CD4-positive, alpha-beta T cell treated with Interleukin-17A for 4 hours (primary cell): Measurements from ENCODE around the gene MT1A.
A peak's percentile ranks its signal among the peaks of the same experiment; 100 is the strongest.
"Not testable (repeated sequence)": the region's sequence is repeated elsewhere in the genome, so short reads cannot be mapped to it uniquely, and the experiment has no call there.

Experiments used
- DNase-seq: peaks from one replicate; pipeline ENCODE4 v3.0.0-alpha.2; 2020; ENCODE audit warnings: mixed read lengths

MT1A gene

DNA sequence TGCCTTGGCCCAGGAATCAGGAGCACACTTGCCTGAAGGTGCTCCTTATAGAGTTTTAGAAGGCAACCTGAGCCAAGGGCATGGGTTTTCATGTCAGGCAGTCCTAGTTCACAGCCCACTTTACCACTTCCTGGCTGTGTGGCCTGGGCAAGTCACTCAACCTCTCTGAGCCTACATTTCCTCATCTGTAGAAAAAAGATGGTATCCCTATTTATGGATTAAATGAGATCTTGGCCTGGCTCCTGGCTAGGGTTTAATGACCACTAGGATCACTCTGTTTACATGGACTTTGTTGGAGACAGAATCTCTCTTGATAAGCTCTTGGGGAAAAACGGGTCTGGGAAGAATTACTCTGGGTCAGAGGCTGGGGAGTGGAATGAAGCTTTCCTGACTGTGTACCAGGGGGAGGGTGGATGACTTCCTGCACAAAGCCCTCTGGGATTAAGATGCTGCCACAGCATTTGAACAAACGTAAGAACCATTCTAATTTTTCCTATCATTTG is 27.8 kb upstream of the MT1A start:
- no peak for DNase-seq

DNA sequence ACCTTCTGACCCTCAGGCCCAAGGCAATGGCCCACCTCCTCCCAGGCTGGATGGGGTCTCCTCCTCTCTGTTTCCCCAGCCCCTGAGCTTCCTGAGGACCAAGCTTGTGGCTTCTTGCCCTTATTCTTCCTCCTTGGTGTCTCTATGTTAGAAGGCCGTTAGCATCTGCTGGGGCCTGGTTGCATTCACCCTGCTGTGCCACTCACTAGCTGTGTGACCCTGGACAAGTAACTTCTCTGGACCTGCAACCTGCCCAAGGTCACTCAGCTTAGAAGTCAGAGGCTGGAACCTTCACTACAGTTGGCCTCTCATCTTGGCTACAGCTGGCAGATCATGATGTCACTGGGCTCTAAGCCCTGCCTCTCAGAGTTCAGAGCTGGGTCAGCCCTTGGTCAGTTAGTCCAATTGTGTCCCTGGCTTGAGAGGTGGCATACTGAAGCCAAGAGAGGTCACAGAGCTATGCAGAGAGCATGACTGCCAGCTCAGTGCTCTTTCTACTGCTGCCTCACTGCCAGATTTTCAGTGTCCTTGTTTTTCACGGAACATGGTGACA is 27.1 kb upstream of the MT1A start:
- no peak for DNase-seq

DNA sequence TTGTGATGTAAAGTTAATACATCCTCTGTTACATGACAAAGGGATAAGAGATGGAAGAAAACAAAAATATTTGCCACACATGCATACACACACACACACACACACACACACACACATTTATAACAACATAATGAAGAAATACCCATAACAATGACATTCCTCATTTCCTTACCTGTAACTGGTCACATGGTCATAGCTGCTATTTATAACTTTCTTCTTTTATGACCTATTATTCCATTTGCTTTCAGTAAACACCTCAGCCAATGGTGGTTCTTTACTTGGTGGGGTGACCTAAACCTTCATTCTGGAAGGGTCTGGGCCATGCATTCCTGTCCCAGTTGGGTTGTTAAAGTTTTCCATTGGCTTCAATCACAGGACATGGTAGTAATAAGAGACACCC is 24.8 kb upstream of the MT1A start:
- DNase-seq = no peak

DNA sequence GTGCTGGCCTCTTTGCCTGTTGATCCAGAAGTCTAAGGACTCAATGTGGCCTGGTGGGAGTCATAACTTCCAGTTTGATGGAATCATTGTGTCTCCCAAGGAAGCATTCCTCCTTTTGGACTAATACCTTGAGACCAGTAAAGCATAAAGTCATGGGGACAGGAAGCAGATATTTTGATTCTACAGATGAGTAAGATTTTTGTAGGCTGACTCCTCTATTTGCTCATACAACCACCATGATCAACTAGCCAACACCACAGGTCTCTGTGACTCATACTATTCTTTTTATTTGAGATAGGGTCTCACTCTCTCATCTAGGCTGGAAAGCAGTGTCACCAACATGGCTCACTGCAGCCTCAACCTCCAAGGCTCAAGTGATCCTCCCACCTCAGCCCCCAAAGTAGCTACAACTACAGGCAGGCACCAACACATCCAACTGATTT is 23.9 kb upstream of the MT1A start:
- no peak for DNase-seq

DNA sequence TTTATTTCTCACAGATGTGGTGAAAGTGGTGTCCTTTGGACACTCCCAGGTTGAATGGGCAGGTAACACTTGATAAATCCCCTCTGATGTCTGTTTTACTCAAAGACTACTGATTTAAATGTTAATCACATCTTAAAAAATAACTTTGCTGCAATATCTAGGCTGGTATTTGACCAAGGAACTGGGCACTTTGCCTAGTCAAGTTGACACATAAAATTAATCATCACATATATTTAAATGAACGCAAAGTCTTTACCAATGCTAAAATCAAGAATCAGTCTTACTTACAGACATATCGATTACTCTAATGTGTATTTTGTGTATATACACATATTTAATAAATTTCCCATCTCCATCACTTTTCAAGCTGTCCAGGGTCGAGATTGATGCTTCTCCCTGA is 23.1 kb upstream of the MT1A start:
- no peak for DNase-seq

DNA sequence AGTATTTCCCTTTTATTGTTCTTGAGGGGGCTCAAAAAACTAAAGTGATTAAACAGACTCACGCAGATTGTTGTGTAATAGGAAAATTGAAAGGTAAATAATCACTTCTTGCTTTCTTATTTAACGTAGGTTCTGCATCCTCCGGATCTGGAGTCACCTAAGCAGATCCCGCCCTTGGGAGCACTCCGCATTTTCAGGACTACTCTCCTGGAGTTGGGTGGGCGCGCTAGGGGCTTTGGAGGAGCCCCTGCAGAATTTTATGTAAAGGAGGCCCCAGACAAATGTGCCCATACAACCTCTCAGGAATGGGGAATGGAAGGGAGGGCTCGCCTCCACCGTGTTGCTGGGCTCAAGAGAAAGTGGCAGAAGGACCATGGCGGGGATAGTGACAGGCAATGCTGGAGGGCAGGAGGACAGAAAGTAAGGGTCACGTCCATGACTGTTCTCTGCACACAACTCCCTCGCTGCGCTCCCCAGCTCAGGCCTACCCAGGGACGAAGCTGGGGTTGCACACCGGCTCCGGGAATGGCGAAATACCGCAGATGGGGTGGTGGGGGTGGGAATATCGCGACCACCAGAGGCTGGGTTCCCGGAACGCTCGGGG is 21.8 kb upstream of the MT1A start:
- DNase-seq = no peak

DNA sequence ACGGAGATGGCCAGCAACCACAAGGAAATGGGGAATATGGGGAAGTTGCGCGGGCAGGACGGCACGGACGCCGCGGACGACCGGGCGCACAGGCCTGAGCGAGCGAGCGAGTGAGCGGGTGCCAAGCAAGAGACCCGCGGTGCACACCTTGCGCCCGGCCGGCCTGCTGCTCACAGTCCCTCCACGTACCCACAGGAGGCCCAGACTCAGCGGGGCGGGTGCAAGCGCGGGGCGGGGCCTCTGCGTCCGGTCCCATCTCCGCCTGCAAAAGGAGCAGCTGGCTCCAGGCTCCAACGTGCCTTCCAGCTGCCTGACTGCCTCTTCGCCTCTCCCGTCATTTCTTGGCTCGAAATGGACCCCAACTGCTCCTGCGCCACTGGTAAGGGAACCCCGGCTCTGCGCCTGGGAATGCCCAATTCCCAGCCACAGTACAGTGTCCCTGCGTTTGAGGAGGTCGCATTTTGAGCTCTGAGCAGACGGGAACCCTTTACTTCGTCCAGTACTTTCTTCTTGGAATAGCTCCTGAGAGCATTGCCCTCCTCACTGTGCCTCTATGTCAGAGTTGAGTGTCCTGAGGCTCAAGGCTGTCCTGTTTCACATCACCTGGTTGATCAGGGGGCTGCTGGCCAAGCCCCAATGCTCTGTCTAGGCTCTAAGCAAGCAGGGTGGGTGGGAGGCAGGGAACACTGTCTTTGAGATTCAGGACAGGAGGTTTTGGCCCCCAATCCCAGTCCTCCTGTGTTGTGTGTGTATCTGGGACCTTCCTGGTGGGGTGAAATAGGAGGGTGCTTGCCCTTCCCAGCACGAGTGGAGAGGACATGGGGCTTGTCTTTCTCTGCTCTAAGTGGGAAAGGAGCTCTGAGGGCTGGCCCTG is 21.0 kb upstream of the MT1A start:
- DNase-seq = peak; percentile 78

DNA sequence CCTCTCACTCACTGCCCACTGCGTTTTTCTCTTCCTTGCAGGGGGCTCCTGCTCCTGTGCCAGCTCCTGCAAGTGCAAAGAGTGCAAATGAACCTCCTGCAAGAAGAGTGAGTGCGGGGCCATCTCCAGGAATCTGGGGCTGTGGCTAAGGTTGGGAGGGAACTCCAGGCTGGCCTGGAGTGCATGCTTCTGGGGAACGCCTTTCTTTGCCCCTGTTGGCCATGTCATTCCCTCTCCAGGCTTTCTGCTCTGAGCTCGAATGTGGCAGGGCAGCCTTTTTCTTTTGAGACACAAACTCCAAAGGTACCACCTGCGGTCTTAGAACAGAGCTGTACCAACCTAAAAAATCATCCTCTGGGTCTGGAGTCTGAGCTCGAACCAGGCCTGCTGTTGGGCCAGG is 20.3 kb upstream of the MT1A start:
- DNase-seq = no peak

DNA sequence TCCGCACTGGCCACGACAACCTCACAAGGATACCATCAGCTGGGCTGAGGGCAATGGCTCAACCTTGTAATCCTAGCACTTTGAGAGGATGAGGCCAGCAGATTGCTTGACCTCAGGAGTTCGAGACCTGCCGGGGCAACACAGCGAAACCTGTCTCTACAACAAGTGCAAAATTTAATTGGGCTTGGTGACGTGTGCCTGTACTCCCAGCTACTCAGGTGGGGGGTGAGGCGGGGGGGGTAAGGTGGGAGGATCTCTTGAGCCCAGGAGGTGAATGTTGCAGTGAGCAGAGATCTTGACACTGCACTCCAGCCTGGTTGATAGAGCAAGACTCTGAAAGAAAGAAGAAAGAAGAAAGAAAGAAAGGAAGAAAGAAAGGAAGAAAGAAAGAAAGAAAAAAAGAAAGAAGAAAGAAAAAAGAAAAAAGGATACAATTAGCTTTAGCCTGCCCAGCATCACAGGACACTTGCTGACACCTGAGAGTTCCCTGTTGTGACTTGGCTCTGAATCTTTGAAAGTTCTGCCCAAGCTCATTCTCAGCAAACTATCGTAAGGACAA is 18.0 kb upstream of the MT1A start:
- DNase-seq = no peak

DNA sequence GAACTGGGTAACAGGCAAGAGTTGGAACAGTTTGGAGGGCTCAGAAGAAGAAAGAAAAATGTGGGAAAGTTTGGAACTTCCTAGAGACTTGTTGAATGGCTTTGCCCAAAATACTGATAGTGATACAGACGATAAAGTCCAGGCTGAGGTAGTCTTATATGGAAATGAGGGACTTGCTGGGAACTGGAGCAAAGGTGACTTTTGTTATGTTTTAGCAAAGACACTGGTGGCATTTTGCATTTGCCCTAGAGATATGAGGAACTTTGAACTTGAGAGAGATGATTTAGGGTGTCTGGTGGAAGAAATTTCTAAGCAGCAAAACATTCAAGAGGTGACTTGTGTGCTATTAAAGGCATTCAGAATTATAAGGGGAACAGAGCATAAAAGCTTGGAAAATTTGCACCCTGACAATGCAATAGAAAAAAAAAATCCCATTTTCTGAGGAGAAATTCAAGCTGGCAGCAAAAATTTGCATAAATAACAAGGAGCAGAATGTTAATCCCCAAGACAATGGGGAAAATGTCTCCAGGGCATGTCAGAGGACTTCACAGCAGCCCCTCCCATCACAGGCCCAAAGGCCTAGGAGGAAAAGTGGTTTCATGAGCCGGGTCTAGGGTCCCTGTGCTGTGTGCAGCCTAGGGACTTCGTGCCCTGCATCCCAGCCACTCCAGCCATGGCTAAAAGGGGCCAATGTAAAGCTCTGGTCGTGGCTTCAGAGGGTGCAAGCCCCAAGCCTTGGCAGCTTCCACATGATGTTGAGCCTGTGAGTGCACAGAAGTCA is 16.6 kb upstream of the MT1A start:
- not testable (repeated sequence) for DNase-seq

DNA sequence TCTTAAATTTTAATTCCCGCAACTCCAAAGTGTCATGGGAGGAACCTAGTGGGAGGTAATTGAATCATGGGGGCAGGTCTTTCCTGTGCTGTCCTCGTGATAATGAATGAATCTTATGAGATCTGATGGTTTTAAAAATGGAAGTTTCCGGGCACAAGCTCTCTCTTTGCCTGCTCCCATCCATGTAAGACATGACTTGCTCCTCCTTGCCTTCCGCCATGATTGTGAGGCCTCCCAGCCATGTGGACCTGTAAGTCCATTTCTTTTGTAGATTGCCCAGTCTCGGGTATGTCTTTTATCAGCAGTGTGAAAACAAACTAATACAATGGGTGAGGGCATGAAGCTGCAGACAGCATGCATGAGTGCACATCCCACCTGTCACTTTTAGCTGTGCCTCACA is 15.3 kb upstream of the MT1A start:
- not testable (repeated sequence) for DNase-seq

DNA sequence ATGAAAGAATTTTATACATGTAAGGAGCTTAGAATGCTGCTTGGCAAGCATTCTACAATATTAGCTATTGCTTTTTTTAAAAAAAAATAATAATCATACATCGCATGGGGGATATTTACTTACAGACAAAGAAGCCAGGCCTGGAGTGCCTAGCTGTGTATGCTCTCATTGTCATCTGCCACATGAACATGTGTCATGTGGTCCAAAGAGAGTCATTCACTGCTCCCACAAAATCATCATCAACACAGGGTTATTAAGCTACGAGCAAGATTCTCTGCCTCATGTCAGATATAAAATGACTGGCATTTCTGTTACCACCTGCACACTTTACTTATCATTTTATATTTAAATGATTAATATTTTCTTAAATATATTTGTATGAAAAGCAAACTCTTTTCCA is 14.8 kb upstream of the MT1A start:
- no peak for DNase-seq

DNA sequence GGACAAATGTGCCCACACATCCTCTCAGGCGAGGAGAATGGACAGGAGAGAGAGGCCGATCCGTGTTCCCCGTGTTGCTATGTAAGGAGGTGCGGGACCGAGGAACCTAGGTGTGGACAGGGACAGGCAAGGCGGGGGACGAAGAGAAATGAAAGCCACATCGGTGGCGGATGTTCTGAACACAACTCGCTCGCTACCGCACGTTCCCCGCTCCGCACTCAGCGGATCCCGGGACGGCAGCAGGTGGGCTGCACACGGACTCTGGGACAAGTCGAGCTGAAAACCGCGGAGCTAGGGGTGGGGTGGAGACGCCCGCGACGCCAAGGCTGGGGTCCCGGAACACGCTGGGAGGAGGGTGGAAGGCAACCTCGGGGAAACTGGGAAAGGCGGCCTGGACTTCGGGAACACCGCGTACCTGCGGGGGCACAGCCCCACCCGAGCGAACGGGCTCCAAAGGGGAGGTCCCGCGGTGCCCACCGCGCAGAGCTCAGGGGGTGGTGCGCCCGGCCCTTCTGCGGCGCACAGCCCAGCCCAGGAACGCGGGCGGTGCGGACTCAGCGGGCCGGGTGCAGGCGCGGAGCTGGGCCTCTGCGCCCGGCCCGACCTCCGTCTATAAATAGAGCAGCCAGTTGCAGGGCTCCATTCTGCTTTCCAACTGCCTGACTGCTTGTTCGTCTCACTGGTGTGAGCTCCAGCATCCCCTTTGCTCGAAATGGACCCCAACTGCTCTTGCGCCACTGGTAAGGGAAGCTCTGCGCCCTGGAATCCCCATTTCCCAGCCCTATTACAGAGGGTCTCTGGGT is 13.1 kb upstream of the MT1A start, which contains the start of gene MT1E:
MT1E (plus strand) TSS at position 642 of the 803 bp plus-strand sequence; CDS start at position 713, 71 bp downstream.
- peak; percentile 40 for DNase-seq

DNA sequence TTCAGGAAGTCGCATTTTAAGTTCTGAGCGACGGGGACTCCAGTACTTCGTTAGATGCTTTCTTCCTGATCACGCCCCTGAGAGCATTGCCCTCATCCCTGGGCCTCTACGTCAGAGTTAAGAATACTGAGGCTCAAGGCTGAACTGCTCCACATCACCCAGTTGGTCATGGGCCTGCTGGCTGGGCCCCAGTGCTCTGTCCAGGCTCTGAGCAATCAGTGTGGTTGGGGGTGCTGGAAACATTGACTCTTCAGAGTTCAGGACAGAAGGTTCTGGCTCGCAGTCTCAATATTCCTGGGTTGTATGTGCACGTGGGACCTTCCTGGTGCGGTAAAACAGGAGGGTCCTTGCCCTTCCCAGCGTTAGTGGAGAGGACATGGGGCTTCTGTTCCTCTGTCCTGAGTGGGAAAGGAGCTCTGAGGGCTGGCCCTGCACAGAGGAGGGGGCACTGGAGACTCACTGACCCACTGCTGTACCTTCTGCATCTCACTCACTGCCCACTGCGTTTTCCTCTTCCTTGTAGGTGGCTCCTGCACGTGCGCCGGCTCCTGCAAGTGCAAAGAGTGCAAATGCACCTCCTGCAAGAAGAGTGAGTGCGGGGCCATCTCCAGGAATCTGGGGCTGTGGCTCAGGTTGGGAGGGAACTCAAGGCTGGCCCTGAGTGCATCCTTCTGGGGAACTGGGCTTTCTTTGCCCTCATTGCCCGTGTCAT is 12.4 kb upstream of the MT1A start:
- no peak for DNase-seq

DNA sequence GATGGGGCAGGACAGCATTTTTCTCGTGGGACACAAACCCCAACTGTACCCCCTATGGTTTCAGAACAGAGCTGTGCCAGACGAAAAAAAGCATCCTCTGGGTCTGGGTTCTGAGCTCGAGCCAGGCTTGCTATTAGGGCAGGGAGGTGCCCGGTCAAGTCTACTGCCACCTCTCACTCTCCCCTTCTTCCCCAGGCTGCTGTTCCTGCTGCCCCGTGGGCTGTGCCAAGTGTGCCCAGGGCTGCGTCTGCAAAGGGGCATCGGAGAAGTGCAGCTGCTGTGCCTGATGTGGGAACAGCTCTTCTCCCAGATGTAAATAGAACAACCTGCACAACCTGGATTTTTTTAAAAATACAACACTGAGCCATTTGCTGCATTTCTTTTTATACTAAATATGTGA is 11.8 kb upstream of the MT1A start:
- DNase-seq = no peak

DNA sequence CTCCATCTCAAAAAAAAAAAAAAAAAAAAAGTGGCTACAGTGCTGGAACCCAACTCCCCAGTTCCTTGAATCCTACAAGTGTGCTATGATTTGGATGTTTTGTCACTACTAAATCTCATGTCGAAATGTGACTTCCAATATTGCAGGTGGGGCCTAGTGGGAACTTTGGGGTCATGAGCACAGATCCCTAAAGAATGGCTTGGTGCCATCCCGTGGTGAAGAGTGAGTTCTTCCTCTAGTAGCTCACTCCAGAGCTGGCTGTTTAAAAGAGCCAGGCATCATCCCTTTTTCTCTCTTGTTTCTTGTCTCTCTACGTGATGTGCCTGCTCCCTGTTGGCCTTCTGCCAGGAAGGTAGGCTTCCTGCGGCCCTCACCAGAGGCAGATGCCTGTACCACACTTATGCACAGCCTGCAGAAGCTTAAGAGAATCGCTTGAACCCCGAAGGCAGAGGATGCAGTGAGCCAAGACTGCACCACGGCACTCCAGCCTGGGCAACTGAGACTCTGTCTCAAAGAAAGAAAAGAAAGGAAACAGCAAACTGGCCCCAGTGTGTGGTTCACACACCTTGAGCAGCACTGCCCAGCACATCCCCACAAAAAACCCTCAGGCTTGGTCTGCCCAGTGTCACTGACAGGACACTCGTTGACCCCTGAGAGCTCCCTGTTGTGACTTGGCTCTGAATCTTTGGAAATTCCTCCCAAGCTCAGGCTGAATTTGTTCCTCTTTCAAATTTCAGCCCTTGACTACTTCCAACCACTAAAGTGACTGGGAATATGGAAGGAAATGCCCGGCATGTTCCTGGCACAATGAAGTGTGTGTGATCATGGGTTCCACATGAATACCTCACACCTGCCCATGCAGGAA is 9.7 kb upstream of the MT1A start:
- DNase-seq = no peak

DNA sequence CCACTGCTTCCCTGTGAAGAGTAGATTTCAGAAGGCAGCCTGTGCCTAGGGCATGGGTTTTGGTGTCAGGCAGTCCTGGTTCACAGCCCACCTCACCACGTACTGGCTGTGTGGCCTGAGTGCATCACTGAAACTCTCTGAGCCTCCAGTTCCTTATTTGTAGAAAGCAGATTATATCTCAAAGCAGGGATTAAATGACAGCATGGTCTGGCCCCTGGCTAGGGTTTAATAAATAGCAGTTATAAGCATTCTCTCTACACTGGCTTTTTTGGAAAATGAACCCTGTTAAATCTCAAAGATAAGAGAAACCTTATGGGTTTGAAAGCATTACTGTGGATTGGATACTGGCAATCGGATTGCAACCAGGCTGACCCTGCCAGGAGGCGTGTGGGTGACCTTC is 8.9 kb upstream of the MT1A start:
- no peak for DNase-seq

DNA sequence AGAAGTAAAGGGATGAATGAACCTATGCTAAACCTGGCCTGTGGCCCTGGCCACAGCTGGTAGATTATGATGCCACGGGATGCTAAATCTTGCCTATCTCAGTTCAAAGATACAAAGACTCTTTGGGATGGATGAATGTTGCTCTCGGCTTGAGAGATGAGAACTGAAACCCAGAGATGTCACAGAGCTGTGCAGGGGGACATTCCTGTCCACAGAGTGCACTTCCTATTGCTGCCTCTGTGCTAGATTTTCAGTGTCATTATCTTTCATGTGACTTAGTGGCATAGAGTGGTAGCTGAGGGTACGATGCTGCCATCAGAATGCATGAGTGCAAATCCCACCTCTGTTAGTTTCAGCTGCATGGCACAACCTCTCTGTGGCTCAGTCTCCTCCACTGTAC is 8.3 kb upstream of the MT1A start:
- DNase-seq = no peak

DNA sequence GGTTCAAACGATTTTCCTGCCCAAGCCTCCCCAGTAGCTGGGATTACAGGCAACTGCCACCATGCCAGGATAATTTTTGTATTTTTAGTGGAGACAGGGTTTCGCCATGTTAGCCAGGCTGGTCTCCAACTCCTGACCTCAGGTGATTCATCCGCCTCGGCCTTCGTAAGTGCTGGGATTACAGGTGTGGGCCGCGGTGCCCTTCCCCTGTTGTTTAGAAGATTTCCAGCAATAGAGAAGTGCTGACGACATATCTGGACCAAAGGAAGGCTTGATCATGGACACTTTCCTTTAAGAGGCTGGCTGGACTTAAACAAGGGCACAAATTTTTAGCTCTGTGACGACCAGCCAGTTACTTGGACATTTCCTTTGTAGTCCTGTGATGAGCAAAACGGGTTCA is 7.3 kb upstream of the MT1A start:
- no peak for DNase-seq

DNA sequence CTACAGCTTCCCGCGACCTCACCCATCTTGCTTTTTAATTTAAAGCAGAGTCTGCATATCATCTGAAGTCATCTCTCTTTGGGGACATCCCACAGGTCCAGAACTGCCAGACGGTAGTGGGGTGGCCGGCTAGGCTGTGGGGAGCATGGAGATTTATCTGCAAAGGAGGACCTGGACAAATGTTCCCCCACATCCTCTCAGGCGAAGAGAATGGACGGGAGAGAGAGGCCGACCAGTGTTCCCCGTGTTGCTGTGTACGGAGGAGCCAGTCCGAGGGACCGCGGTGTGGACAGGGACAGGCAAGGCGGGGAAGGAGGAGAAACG is 6.7 kb upstream of the MT1A start:
- DNase-seq = no peak
